ENCODE measurements around the gene INHBC. TPM values are rescaled to one million over a fixed set of nuclear protein-coding genes. Genes with fewer than 3 reads are reported as not detected.
"Not testable (repeated sequence)": the region's sequence is repeated elsewhere in the genome, so short reads cannot be mapped to it uniquely, and the experiment has no call there.

Gene INHBC
- total RNA-seq, 1 donor from 2014 or later, result not detected

DNA sequence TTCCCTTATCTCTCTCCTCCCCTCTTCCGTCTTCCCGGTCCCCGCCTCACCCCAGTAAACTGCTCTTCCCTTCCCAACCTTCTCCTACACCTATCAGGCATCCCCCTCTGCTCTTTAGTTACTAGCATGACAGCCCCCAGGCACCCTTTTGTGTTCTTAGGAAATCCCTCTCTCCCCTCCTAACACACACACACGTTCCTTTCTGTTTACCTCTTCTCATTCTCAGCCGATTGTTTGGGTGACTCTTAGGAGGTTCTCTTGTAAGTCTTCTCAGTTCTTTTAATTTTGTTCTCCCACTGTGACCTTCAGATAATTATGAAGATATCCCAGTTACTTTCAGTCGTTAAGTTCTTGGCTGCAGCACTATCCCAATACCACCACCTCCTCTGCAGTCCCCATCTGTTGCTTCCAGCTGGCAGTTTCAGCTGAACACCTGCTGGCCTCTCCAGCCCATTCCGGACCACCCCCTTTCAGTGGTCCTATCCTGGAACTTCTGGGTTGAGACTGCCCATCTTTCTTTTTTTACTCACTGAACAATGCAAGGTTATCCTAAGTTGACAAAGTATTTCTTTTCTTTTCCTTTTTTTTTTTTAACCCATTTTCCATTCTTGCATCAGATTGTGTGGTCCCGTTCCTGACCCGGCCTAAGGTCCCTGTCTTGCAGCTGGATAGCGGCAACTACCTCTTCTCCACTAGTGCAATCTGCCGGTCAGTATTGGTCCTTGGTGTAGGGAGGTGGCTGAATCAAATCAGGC is 54.0 kb downstream of the INHBC start:
- Mint-ChIP-seq H3K4me3 (peak overlapping the region; percentile 97), H3K9me3 (no peaks in the 10 kb centered on the region), H3K36me3 (ENCODE audit: low read depth) (peaks cover 39% of the 10 kb centered on the region), H3K27ac (peak overlapping the region; percentile 96), H3K4me1 (ENCODE audit: low read depth) (peaks cover 33% of the 10 kb centered on the region), H3K27me3 (ENCODE audit: insufficient read depth) (no peaks in the 10 kb centered on the region)
- no peak for DNase-seq (ENCODE audit: low spot score)
- intact Hi-C loops (cut with micrococcal nuclease), result loop anchor here (1.0 to 2.0 kb wide), 2 partner anchors 32 to 58 kb away; partner anchors contain the start of genes DDIT3 and R3HDM2

DNA sequence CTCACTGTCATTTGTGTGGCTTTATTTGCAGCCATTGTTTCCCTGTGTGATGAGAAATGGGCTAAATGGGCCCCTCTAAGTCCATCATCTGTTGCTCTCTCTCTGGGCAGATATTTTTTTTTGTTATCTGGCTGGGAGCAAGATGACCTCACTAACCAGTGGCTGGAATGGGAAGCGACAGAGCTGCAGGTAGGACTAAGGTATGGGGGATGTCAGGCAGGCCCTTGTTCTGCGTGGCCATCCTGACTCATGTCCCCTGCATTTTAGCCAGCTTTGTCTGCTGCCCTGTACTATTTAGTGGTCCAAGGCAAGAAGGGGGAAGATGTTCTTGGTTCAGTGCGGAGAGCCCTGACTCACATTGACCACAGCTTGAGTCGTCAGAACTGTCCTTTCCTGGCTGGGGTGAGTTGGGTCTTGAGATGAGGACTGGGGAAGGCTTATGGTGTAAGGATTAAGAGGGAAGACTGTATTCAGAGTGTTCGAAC is 54.6 kb downstream of the INHBC start:
- Mint-ChIP-seq H3K27me3 (ENCODE audit: insufficient read depth) (no peaks in the 10 kb centered on the region), H3K9me3 (no peaks in the 10 kb centered on the region), H3K4me1 (ENCODE audit: low read depth) (peaks cover 33% of the 10 kb centered on the region), H3K27ac (peak overlapping the region; percentile 96), H3K4me3 (peak overlapping the region; percentile 97), H3K36me3 (ENCODE audit: low read depth) (peaks cover 39% of the 10 kb centered on the region)
- intact Hi-C loops (cut with micrococcal nuclease), result loop anchor here (2.0 kb wide), 1 partner anchor 58 kb away; the partner anchor contains the start of gene R3HDM2
- no peak for DNase-seq (ENCODE audit: low spot score)

DNA sequence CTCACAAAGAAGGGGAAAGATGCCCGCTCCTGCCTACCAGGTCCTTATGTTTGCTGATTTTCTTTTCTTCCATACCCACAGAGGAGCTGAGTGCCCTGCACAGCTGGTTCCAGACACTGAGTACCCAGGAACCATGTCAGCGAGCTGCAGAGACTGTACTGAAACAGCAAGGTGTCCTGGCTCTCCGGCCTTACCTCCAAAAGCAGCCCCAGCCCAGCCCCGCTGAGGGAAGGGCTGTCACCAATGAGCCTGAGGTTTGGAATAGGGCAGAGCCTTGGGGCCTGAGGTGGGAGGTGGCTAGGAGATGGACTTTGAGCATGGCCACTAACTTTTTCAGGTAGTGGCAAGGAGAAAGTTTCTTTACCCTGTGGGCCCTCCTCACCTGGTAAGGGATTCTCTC is 55.5 kb downstream of the INHBC start:
- H3K4me3 Mint-ChIP-seq, result no peak overlapping the region
- intact Hi-C loops (cut with micrococcal nuclease), result no loop called here
- no peaks in the 10 kb centered on the region for H3K27me3 Mint-ChIP-seq (ENCODE audit: insufficient read depth)
- no peak for DNase-seq (ENCODE audit: low spot score)
- H3K36me3 Mint-ChIP-seq (ENCODE audit: low read depth), result peaks cover 40% of the 10 kb centered on the region
- H3K27ac Mint-ChIP-seq, result peak overlapping the region; percentile 45
- peaks cover 33% of the 10 kb centered on the region for H3K4me1 Mint-ChIP-seq (ENCODE audit: low read depth)
- H3K9me3 Mint-ChIP-seq, result no peaks in the 10 kb centered on the region

DNA sequence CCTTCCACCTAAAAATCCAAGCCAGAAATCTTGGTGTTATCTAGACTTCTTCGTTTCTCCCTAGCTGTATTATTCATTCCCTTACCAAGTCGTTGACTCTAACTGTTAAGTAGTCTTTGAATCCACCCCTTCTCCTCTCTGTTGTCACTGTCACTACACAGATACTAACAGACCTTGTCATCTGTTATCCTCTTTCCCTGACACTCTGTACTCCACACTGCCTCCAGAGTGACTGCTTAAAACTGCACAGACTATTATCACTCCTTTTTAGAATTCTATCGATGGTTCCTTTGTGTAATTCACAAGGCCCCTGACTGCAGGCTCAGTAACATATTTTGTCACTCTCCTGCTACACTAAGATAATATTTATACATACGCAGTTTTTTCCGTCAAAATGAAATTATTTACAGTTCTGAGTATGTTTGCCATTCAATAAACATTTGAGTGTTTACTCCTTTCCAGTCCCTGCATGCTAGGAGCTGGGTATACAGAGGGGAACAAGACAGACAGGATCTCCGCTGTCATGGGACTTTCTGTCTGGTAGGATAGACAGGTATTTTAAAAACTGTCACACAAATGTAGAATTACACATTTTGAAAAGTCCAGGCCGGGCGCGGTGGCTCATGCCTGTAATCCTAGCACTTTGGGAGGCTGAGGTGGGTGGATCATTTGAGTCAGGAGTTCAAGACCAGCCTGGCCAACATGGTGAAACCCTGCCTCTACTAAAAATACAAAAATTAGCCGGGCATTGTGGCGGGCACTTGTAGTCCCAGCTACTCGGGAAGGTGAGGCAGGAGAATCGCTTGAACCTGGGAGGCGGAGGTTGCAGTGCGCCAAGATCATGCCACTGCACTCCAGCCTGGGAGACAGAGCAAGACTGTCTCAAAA is 57.1 kb downstream of the INHBC start:
- H3K4me1 Mint-ChIP-seq (ENCODE audit: low read depth), result peaks cover 33% of the 10 kb centered on the region

DNA sequence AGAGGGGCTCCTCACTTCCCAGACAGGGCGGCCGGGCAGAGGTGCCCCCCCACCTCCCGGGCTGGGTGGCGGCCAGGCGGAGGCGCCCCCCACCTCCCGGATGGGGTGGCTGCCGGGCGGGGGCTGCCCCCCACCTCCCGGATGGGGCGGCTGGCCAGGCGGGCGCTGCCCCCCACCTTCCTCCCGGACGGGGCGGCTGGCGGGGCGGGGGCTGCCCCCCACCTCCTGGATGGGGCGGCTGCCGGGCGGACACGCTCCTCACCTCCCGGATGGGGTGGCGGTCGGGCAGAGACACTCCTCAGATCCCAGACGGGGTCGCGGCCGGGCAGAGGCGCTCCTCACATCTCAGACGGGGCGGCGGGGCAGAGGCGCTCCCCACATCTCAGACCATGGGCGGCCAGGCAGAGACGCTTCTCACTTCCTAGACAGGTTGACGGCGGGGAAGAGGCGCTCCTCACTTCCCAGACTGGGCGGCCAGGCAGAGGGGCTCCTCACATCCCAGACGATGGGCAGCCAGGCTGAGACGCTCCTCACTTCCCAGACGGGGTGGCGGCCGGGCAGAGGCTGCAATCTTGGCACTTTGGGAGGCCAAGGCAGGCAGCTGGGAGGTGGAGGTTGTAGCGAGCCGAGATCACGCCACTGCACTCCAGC is 60.6 kb downstream of the INHBC start:
- H3K27me3 Mint-ChIP-seq (ENCODE audit: insufficient read depth); DNase-seq (ENCODE audit: low spot score); H3K27ac Mint-ChIP-seq; intact Hi-C loops (cut with micrococcal nuclease); H3K4me3 Mint-ChIP-seq; H3K9me3 Mint-ChIP-seq: not testable (repeated sequence)
- Mint-ChIP-seq H3K4me1 (ENCODE audit: low read depth) (peaks cover 16% of the 10 kb centered on the region), H3K36me3 (ENCODE audit: low read depth) (peaks cover 54% of the 10 kb centered on the region)

More for the DNA sequence above, 57.1 kb downstream of the INHBC start:
- DNase-seq (ENCODE audit: low spot score), result no peak
- intact Hi-C loops (cut with micrococcal nuclease), result no loop called here
- H3K4me3 Mint-ChIP-seq, result peak overlapping the region; percentile 47
- peak overlapping the region; percentile 73 for H3K27ac Mint-ChIP-seq
- no peaks in the 10 kb centered on the region for H3K27me3 Mint-ChIP-seq (ENCODE audit: insufficient read depth)
- peaks cover 43% of the 10 kb centered on the region for H3K36me3 Mint-ChIP-seq (ENCODE audit: low read depth)
- H3K9me3 Mint-ChIP-seq, result no peaks in the 10 kb centered on the region

DNA sequence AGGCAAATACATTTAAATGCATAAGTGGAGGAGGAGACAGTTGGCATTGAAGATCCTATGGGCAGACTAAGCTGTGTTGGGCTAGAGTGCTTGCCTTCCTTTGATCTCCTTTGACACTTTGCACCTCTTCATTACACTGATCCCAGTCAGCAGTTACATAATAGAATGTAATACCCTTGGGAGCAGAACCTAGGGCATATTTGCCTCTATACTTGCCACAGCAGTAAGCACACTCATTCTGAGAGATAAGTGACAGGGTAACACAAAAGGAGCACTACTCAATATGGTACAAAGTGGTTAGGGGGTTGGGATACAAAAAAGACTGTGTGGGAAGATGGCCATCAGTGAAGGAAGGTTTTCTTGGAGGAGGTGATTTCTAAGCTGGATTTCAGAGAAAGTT is 62.2 kb downstream of the INHBC start:
- H3K36me3 Mint-ChIP-seq (ENCODE audit: low read depth), result peaks cover 51% of the 10 kb centered on the region
- peaks cover 8% of the 10 kb centered on the region for H3K4me1 Mint-ChIP-seq (ENCODE audit: low read depth)
- H3K27ac Mint-ChIP-seq, result peak overlapping the region; percentile 10
- H3K27me3 Mint-ChIP-seq (ENCODE audit: insufficient read depth), result no peaks in the 10 kb centered on the region
- no peak for DNase-seq (ENCODE audit: low spot score)
- intact Hi-C loops (cut with micrococcal nuclease), result no loop called here
- H3K9me3 Mint-ChIP-seq, result no peaks in the 10 kb centered on the region
- no peak overlapping the region for H3K4me3 Mint-ChIP-seq

DNA sequence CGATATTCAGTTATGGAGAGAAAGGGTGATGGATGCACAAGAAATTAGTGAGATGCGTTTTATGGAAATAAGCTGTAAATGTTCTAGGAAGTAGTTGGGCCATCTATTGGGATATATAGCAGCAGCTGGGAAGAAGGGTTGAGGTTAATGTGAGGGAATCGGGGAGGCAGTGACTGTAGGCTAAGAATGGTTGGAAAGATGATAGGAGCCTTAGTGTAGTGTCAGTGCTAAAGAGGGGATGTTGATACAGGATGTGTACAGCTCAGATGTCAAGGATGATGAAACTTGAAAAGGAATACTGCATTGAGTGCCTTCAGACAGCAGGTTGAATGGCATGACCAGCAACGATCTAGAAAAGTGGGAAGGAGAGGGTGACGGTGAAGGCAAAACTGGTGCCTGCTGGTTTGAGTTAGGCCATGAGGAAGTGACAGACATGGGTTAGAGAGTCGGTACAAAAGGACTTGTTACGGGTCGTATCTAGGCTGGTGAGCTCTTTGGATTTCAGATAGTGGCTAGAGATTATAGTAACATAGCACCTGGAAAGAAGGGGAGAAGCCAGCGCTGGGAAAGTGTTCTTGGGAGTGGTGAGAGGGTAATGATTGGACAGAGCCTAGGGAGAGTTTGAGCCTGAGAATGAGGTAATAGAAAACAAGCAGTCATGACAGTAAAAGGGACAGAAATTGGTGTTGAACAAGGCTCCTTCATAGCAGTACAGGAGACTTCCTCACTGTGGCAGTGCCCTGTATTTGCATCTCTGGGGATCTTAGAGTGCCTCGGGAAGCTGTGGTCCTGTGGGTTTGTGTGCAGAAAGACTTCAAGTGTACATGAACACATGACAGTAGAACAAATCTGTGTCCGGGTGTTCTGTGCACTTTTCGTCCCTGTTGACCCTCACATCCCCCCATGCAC is 62.9 kb downstream of the INHBC start:
- Mint-ChIP-seq H3K4me1 (ENCODE audit: low read depth) (peaks cover 8% of the 10 kb centered on the region), H3K27ac (peak overlapping the region; percentile 24), H3K36me3 (ENCODE audit: low read depth) (peaks cover 52% of the 10 kb centered on the region), H3K4me3 (no peak overlapping the region), H3K9me3 (no peaks in the 10 kb centered on the region), H3K27me3 (ENCODE audit: insufficient read depth) (no peaks in the 10 kb centered on the region)
- DNase-seq (ENCODE audit: low spot score), result no peak
- intact Hi-C loops (cut with micrococcal nuclease), result no loop called here

DNA sequence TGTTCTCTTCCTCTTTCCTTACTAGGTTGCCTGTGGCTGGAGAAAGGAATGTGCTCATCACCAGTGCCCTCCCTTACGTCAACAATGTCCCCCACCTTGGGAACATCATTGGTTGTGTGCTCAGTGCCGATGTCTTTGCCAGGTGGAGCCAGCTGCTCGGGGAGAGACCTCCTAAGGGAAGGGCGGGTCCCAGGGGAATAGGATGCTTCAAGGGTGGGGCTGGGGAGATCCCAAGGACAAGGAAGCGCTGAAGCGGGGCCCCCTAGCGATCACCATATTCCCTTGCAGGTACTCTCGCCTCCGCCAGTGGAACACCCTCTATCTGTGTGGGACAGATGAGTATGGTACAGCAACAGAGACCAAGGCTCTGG is 63.5 kb downstream of the INHBC start:
- Mint-ChIP-seq H3K4me3 (no peak overlapping the region), H3K27ac (no peak overlapping the region), H3K36me3 (ENCODE audit: low read depth) (peaks cover 49% of the 10 kb centered on the region), H3K9me3 (no peaks in the 10 kb centered on the region), H3K27me3 (ENCODE audit: insufficient read depth) (no peaks in the 10 kb centered on the region), H3K4me1 (ENCODE audit: low read depth) (peaks cover 8% of the 10 kb centered on the region)
- DNase-seq (ENCODE audit: low spot score), result no peak
- intact Hi-C loops (cut with micrococcal nuclease), result no loop called here

DNA sequence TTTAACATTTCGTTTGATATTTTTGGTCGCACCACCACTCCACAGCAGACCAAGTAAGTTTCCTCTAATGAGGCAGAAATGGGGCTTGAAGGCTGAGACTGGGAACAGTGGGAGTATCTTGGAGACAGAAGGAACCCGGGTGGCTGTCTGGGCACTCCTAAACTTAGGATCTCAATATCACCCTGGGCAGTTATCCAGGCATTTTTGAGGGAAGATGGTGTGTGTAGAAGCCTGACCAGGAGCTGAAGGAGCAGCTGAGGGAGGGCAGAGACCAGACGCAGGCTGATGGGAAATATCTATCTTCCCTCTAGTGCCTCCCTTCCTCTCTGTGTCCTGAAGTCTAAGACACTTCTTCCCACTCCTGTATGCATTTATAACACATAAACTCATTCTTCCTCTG is 64.0 kb downstream of the INHBC start:
- Mint-ChIP-seq H3K27me3 (ENCODE audit: insufficient read depth) (no peaks in the 10 kb centered on the region), H3K4me3 (no peak overlapping the region), H3K4me1 (ENCODE audit: low read depth) (peaks cover 8% of the 10 kb centered on the region), H3K36me3 (ENCODE audit: low read depth) (peaks cover 49% of the 10 kb centered on the region), H3K27ac (no peak overlapping the region), H3K9me3 (no peaks in the 10 kb centered on the region)
- intact Hi-C loops (cut with micrococcal nuclease), result no loop called here
- no peak for DNase-seq (ENCODE audit: low spot score)

DNA sequence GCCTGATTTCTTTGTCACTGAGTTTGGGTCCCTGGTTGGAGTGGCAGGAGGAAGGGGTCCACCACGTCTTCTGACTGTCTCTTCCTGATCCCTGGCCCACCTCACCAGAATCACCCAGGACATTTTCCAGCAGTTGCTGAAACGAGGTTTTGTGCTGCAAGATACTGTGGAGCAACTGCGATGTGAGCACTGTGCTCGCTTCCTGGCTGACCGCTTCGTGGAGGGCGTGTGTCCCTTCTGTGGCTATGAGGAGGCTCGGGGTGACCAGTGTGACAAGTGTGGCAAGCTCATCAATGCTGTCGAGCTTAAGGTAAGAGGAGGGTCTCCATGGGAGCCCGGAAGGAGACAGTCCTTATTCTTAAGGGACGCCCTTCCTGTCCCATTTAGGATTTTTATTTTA is 65.6 kb downstream of the INHBC start:
- H3K4me3 Mint-ChIP-seq, result no peak overlapping the region
- DNase-seq (ENCODE audit: low spot score), result no peak
- intact Hi-C loops (cut with micrococcal nuclease), result no loop called here

More for the DNA sequence above, 65.6 kb downstream of the INHBC start:
- no peaks in the 10 kb centered on the region for H3K27me3 Mint-ChIP-seq (ENCODE audit: insufficient read depth)
- no peak overlapping the region for H3K27ac Mint-ChIP-seq
- peaks cover 57% of the 10 kb centered on the region for H3K36me3 Mint-ChIP-seq (ENCODE audit: low read depth)
- peaks cover 8% of the 10 kb centered on the region for H3K4me1 Mint-ChIP-seq (ENCODE audit: low read depth)
- H3K9me3 Mint-ChIP-seq, result no peaks in the 10 kb centered on the region

Measured in activated T-helper 1 cell treated with anti-CD3 and anti-CD28 coated beads, Interleukin-12 subunit alpha, Interleukin-12 subunit beta, Interleukin-2, Interleukin-4 antibody, amounts not matched to agents 30 ng/mL and 10 ng/mL and 1 ng/mL, durations not matched to agents 14 hours and 24 hours and 36 hours (primary cell).